Tibial artery (tissue), 4 donors: Measurements from ENCODE around the gene SIRPA.
"Not testable (repeated sequence)": the region's sequence is repeated elsewhere in the genome, so short reads cannot be mapped to it uniquely, and the experiment has no call there.

ENCODE experiments used
- DNase-seq, 2 donors: peaks; one replicate each; pipeline ENCODE4 v3.0.0-alpha.2; 2019
- H3K27ac ChIP-seq, 2 donors: fragments of 200-600 bp; sonication (generic) in 1 of 2; 1 replicate in 1 of 2; 2 replicates in 1 of 2; pipeline ENCODE4 v1.5.1; 2018 to 2019; ENCODE audit warnings: mild to moderate bottlenecking in 1 of 2
- H3K27me3 ChIP-seq, 2 donors: fragments of 200-600 bp; sonication (generic) in 1 of 2; one replicate each; pipeline versions ENCODE4 v1.5.1 to v1.6.0; 2016 to 2019
- H3K36me3 ChIP-seq, 3 donors: fragments of 200-600 bp; sonication (generic) in 2 of 3; one replicate each; pipeline ENCODE4 v1.5.1; 2016 to 2019; ENCODE audit warnings: mild to moderate bottlenecking in 2 of 3
- H3K4me1 ChIP-seq, 4 donors: fragments of 200-600 bp; sonication (generic) in 2 of 4; 1 replicate in 3 of 4; 2 replicates in 1 of 4; pipeline ENCODE4 v1.5.1; 2016 to 2019
- H3K4me3 ChIP-seq, 2 donors: fragments of 200-600 bp; sonication (generic) in 1 of 2; 1 replicate in 1 of 2; 2 replicates in 1 of 2; pipeline ENCODE4 v1.5.1; 2018 to 2019; ENCODE audit warnings: mild to moderate bottlenecking in 2 of 2
- H3K9me3 ChIP-seq, 3 donors: fragments of 200-600 bp; sonication (generic) in 1 of 3; one replicate each; pipeline ENCODE4 v1.5.1; 2016 to 2019
- CTCF ChIP-seq, 2 experiments: fragments of 200-600 bp in 1 of 2; fragments of 450-650 bp in 1 of 2; IDR thresholded peaks; one replicate each; pipeline ENCODE4 v1.5.1; 2017 to 2019; ENCODE audit warnings: antibody characterized with exemption in 2 of 2, mild to moderate bottlenecking in 1 of 2, moderate library complexity in 1 of 2
- intact Hi-C: fragments of 100-400 bp; cut with DNase I; formaldehyde crosslinking; loops from one replicate; pipeline ENCODE4 v1.15.0; 2023; ENCODE audit warnings: low total_unique reads

SIRPA gene

GRCh38 chr20:1907586-1907985, 12.4 kb downstream of the SIRPA start:
- intact Hi-C loops: no loop called here
- Histone ChIP-seq H3K27ac (no peak overlapping the region), H3K36me3 (peaks cover 0 to 28% (median 0%) of the 10 kb centered on the region in 3 donors), H3K27me3 (no peaks in the 10 kb centered on the region), H3K4me3 (no peak overlapping the region), H3K4me1 (peaks cover 0 to 41% (median 28%) of the 10 kb centered on the region in 4 donors), H3K9me3 (no peaks in the 10 kb centered on the region)
- DNase-seq: no peak
- TF ChIP-seq CTCF (IDR thresholded peaks at IDR 0.05): no peak

GRCh38 chr20:1908191-1908590, 13.0 kb downstream of the SIRPA start:
- peaks cover 0 to 29% (median 0%) of the 10 kb centered on the region in 3 donors for H3K36me3 ChIP-seq
- H3K9me3 ChIP-seq: no peaks in the 10 kb centered on the region
- no peaks in the 10 kb centered on the region for H3K27me3 ChIP-seq
- H3K4me1 ChIP-seq: peaks cover 0 to 41% (median 28%) of the 10 kb centered on the region in 4 donors
- no peak for TF ChIP-seq CTCF (IDR thresholded peaks at IDR 0.05)
- no peak overlapping the region for H3K27ac ChIP-seq
- no peak for DNase-seq
- no peak overlapping the region for H3K4me3 ChIP-seq
- intact Hi-C loops: no loop called here

DNA sequence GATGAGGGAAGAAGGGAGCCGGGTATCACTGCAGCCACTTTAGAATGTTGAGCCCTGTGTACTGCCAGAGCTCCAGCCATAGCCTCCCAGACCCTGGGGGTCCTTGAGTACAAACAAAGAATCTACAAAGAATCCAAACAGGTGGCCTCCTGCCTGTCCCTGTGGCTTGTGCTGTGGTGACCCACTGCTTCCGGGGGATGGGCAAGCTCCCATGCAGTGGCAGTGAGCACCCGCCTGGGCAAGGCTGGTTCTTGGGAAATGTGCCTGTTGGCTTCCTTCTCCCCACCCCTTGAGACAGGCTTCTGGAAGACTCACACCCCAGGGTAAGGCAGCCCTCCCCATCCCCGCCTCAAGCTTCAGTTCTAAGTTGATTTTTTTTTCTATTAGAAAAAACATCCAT, 13.9 kb downstream of the SIRPA start:
- H3K36me3 ChIP-seq: peaks cover 0 to 29% (median 0%) of the 10 kb centered on the region in 3 donors
- H3K27me3 ChIP-seq: no peaks in the 10 kb centered on the region
- no peak overlapping the region for H3K4me3 ChIP-seq
- no peaks in the 10 kb centered on the region for H3K9me3 ChIP-seq
- intact Hi-C loops: no loop called here
- DNase-seq: no peak
- peaks cover 0 to 41% (median 24%) of the 10 kb centered on the region in 4 donors for H3K4me1 ChIP-seq
- no peak overlapping the region for H3K27ac ChIP-seq
- no peak for TF ChIP-seq CTCF (IDR thresholded peaks at IDR 0.05)

DNA sequence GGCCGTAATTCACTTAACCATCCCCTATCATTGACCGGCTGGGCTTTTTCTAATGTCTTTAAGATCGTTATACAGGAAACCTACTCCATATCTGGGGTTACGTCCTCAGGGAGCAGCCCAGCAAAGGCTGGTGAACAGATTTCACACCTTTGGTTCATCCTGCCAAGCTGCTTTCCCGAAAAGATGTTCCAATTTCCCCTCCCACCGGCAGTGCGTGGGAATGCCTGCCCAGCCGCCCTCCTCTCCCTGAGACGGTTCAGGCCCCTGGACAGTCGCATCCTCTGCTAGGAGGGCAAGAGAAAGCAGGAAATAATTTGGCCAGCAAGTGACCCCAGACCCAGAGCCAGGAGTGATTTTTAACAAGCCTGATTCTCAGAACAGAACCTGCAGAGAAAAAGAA, 16.3 kb downstream of the SIRPA start:
- no peaks in the 10 kb centered on the region for H3K27me3 ChIP-seq
- DNase-seq: no peak
- H3K4me1 ChIP-seq: peaks cover 0 to 23% (median 11%) of the 10 kb centered on the region in 4 donors
- peaks cover 15 to 32% (median 16%) of the 10 kb centered on the region in 3 donors for H3K36me3 ChIP-seq
- intact Hi-C loops: no loop called here
- no peak overlapping the region for H3K4me3 ChIP-seq
- no peak overlapping the region for H3K27ac ChIP-seq
- H3K9me3 ChIP-seq: no peaks in the 10 kb centered on the region
- TF ChIP-seq CTCF (IDR thresholded peaks at IDR 0.05): no peak

GRCh38 chr20:1912053-1912452, 16.8 kb downstream of the SIRPA start:
- Histone ChIP-seq H3K36me3 (peaks cover 16 to 37% (median 20%) of the 10 kb centered on the region in 3 donors), H3K27ac (no peak overlapping the region), H3K9me3 (no peaks in the 10 kb centered on the region), H3K4me1 (peaks cover 0 to 18% (median 6%) of the 10 kb centered on the region in 4 donors), H3K4me3 (no peak overlapping the region), H3K27me3 (no peaks in the 10 kb centered on the region)
- no peak for TF ChIP-seq CTCF (IDR thresholded peaks at IDR 0.05)
- no peak for DNase-seq
- intact Hi-C loops: no loop called here

- H3K27ac ChIP-seq: no peak overlapping the region
- no peaks in the 10 kb centered on the region for H3K27me3 ChIP-seq
- no peak for DNase-seq
- H3K4me3 ChIP-seq: no peak overlapping the region
- peaks cover 16 to 37% (median 26%) of the 10 kb centered on the region in 3 donors for H3K36me3 ChIP-seq
- TF ChIP-seq CTCF (IDR thresholded peaks at IDR 0.05): no peak
- H3K9me3 ChIP-seq: no peaks in the 10 kb centered on the region
- peaks cover 0 to 12% (median 2%) of the 10 kb centered on the region in 4 donors for H3K4me1 ChIP-seq
- intact Hi-C loops: no loop called here
Measured at GRCh38 chr20:1912646-1913045, 17.4 kb downstream of the SIRPA start.

DNA sequence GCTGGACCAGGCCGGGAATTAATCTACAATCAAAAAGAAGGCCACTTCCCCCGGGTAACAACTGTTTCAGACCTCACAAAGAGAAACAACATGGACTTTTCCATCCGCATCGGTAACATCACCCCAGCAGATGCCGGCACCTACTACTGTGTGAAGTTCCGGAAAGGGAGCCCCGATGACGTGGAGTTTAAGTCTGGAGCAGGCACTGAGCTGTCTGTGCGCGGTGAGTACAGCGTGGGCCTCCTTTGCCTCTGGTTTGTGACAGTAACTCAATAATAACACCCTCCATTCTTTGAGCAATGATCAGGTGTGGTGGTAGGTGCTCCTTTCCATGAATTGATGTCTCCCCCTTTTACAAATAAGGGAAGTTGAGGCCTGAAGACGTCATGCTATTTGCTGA, 20.0 kb downstream of the SIRPA start:
- intact Hi-C loops, H3K27me3 ChIP-seq, H3K4me1 ChIP-seq, H3K27ac ChIP-seq, H3K4me3 ChIP-seq, H3K9me3 ChIP-seq, DNase-seq: not testable (repeated sequence)
- H3K36me3 ChIP-seq: peaks cover 16 to 55% (median 33%) of the 10 kb centered on the region in 3 donors
